CD8-positive, alpha-beta memory T cell (primary cell): ENCODE data around the gene PPP6R3. TPM values are rescaled to one million over a fixed set of nuclear protein-coding genes. Genes with fewer than 3 reads are reported as not detected.

Experiments used
- CTCF ChIA-PET: fragments of 350-600 bp; sonication (Branson Sonifier 250); formaldehyde crosslinking; loops from one replicate; lab custom pipeline; 2021; ENCODE audit warnings: antibody characterized with exemption; lab: Charles Lee
- POLR2A ChIA-PET: fragments of 350-600 bp; sonication (Branson Sonifier 250); formaldehyde crosslinking; loops from one replicate; lab custom pipeline; 2021; ENCODE audit warnings: antibody characterized with exemption; lab: Charles Lee
- DNase-seq, 5 donors: peaks; one replicate each; pipeline versions ENCODE4 v3.0.0 to v3.0.0-alpha.2; 2020 to 2022; ENCODE audit warnings: mixed read lengths in 1 of 5
- H3K27ac ChIP-seq: one replicate; pipeline ENCODE4 v1.7.0; 2013; ENCODE audit warnings: low read depth, mild to moderate bottlenecking, low read length, moderate library complexity
- H3K27me3 ChIP-seq: 2 replicates; pipeline ENCODE4 v1.7.0; 2013; ENCODE audit warnings: low read length, mild to moderate bottlenecking; ENCODE audit not compliant: insufficient read depth, poor library complexity, severe bottlenecking
- H3K36me3 ChIP-seq: 2 replicates; pipeline ENCODE4 v1.7.0; 2013; ENCODE audit warnings: mild to moderate bottlenecking, low read length, moderate library complexity; ENCODE audit not compliant: insufficient read depth
- H3K4me1 ChIP-seq: 2 replicates; pipeline ENCODE4 v1.7.0; 2013; ENCODE audit warnings: mild to moderate bottlenecking, low read length, moderate library complexity; ENCODE audit not compliant: insufficient read depth
- H3K4me3 ChIP-seq: 2 replicates; pipeline ENCODE4 v1.7.0; 2013; ENCODE audit warnings: mild to moderate bottlenecking, low read length
- H3K9me3 ChIP-seq: 2 replicates; pipeline ENCODE4 v1.7.0; 2013; ENCODE audit warnings: mild to moderate bottlenecking, low read length
- H3K27ac Mint-ChIP-seq, 8 donors: one replicate each; pipeline ENCODE4 v1.8.0; 2020 to 2021; ENCODE audit warnings: mixed read lengths in 8 of 8, mild to moderate bottlenecking in 6 of 8, inconsistent platforms in 3 of 8, moderate library complexity in 3 of 8
- H3K27me3 Mint-ChIP-seq, 2 donors: one replicate each; pipeline ENCODE4 v1.8.0; 2020 to 2021; ENCODE audit warnings: mixed read lengths in 2 of 2, mild to moderate bottlenecking in 1 of 2, moderate library complexity in 1 of 2
- H3K36me3 Mint-ChIP-seq, 3 donors: one replicate each; pipeline ENCODE4 v1.8.0; 2020 to 2021; ENCODE audit warnings: mixed read lengths in 3 of 3, inconsistent platforms in 1 of 3, mild to moderate bottlenecking in 1 of 3
- H3K4me1 Mint-ChIP-seq, 3 donors: one replicate each; pipeline ENCODE4 v1.8.0; 2020 to 2021; ENCODE audit warnings: mixed read lengths in 3 of 3, inconsistent platforms in 1 of 3, mild to moderate bottlenecking in 1 of 3
- H3K4me3 Mint-ChIP-seq, 7 donors: one replicate each; pipeline ENCODE4 v1.8.0; 2020 to 2021; ENCODE audit warnings: mixed read lengths in 7 of 7, mild to moderate bottlenecking in 6 of 7, moderate library complexity in 4 of 7, inconsistent platforms in 2 of 7
- H3K9me3 Mint-ChIP-seq, 5 donors: one replicate each; pipeline ENCODE4 v1.8.0; 2020 to 2022; ENCODE audit warnings: mixed read lengths in 5 of 5, mild to moderate bottlenecking in 3 of 5, moderate library complexity in 2 of 5, inconsistent platforms in 1 of 5
- polyA plus RNA-seq: library from polyadenylated mRNA; unstranded; fragments of 300-500 nt; fragmentation: Illumina TruSeq; gene quantifications from one replicate; pipeline ENCODE4 v1.2.3, GENCODE V29; 2021
- total RNA-seq, 2 experiments: library from RNA; stranded (reverse); gene quantifications; one replicate each; pipeline ENCODE4 v1.2.3, GENCODE V29; 2021

Gene PPP6R3
- total and polyA plus RNA-seq, 3 experiments from 2014 or later = 49.3 to 119 (median 118) TPM

- peaks cover 60% of the 10 kb centered on the region for H3K4me1 ChIP-seq
- POLR2A ChIA-PET = no interaction called here
- Mint-ChIP-seq H3K36me3 (peaks cover 0 to 8% (median 0%) of the 10 kb centered on the region in 3 donors), H3K27ac (peak overlapping the region in 3 of 8 donors; percentile 4 to 63 (median 11)), H3K4me3 (peak overlapping the region in 2 of 7 donors; percentile 5 to 17), H3K27me3 (no peaks in the 10 kb centered on the region), H3K4me1 (peaks cover 75 to 92% (median 91%) of the 10 kb centered on the region in 3 donors), H3K9me3 (no peaks in the 10 kb centered on the region)
- no peaks in the 10 kb centered on the region for H3K27me3 ChIP-seq
- no peaks in the 10 kb centered on the region for H3K36me3 ChIP-seq
- no peak overlapping the region for H3K27ac ChIP-seq
- CTCF ChIA-PET = no interaction called here
- DNase-seq = no peak
- no peak overlapping the region for H3K4me3 ChIP-seq
- no peaks in the 10 kb centered on the region for H3K9me3 ChIP-seq
Measured at GRCh38 chr11:68495872-68496271, 35.3 kb downstream of the PPP6R3 start.

- H3K36me3 Mint-ChIP-seq = peaks cover 0 to 6% (median 0%) of the 10 kb centered on the region in 3 donors
- peaks cover 76 to 92% (median 91%) of the 10 kb centered on the region in 3 donors for H3K4me1 Mint-ChIP-seq
- no peaks in the 10 kb centered on the region for H3K27me3 Mint-ChIP-seq
Measured at GRCh38 chr11:68497761-68498160, 37.2 kb downstream of the PPP6R3 start.

DNA sequence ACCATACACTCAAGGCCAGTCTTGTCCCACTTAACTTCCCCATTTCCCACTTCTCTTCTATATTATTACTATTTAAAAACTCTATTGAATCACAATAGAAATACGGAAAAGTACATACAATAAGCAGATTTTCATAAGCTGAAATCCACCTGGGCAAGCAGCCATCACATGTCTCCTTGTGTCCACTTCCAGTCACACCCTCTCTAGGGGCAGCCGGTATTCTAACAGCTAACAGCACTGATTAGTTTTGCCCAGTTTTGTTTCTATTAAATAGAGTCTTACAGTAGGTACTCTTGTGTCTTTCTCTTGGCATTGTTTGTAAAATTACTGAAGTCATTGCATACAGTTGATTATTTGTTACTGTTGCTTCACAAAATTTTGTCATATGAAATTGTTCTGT, 37.8 kb downstream of the PPP6R3 start:
- H3K27ac Mint-ChIP-seq = peak overlapping the region in 5 of 8 donors; percentile 14 to 77 (median 62)
- H3K27me3 ChIP-seq = no peaks in the 10 kb centered on the region
- H3K27ac ChIP-seq = no peak overlapping the region
- peaks cover 0 to 3% (median under 1%) of the 10 kb centered on the region in 3 donors for H3K36me3 Mint-ChIP-seq
- no peak for DNase-seq
- ChIA-PET POLR2A (no interaction called here), CTCF (no interaction called here)
- no peaks in the 10 kb centered on the region for H3K9me3 Mint-ChIP-seq
- H3K4me3 ChIP-seq = no peak overlapping the region
- H3K36me3 ChIP-seq = no peaks in the 10 kb centered on the region
- no peaks in the 10 kb centered on the region for H3K9me3 ChIP-seq
- no peaks in the 10 kb centered on the region for H3K27me3 Mint-ChIP-seq
- peaks cover 59% of the 10 kb centered on the region for H3K4me1 ChIP-seq
- H3K4me3 Mint-ChIP-seq = peak overlapping the region in 3 of 7 donors; percentile 30 to 54 (median 41)
- peaks cover 76 to 92% (median 91%) of the 10 kb centered on the region in 3 donors for H3K4me1 Mint-ChIP-seq

More at GRCh38 chr11:68497761-68498160, 37.2 kb downstream of the PPP6R3 start:
- Histone ChIP-seq H3K27ac (no peak overlapping the region), H3K36me3 (no peaks in the 10 kb centered on the region), H3K4me1 (peaks cover 62% of the 10 kb centered on the region), H3K9me3 (no peaks in the 10 kb centered on the region), H3K4me3 (no peak overlapping the region), H3K27me3 (no peaks in the 10 kb centered on the region)
- DNase-seq = no peak
- H3K27ac Mint-ChIP-seq = no peak overlapping the region
- H3K9me3 Mint-ChIP-seq = no peaks in the 10 kb centered on the region
- ChIA-PET POLR2A (no interaction called here), CTCF (no interaction called here)
- H3K4me3 Mint-ChIP-seq = peak overlapping the region in 4 of 7 donors; percentile 2 to 20 (median 17)

DNA sequence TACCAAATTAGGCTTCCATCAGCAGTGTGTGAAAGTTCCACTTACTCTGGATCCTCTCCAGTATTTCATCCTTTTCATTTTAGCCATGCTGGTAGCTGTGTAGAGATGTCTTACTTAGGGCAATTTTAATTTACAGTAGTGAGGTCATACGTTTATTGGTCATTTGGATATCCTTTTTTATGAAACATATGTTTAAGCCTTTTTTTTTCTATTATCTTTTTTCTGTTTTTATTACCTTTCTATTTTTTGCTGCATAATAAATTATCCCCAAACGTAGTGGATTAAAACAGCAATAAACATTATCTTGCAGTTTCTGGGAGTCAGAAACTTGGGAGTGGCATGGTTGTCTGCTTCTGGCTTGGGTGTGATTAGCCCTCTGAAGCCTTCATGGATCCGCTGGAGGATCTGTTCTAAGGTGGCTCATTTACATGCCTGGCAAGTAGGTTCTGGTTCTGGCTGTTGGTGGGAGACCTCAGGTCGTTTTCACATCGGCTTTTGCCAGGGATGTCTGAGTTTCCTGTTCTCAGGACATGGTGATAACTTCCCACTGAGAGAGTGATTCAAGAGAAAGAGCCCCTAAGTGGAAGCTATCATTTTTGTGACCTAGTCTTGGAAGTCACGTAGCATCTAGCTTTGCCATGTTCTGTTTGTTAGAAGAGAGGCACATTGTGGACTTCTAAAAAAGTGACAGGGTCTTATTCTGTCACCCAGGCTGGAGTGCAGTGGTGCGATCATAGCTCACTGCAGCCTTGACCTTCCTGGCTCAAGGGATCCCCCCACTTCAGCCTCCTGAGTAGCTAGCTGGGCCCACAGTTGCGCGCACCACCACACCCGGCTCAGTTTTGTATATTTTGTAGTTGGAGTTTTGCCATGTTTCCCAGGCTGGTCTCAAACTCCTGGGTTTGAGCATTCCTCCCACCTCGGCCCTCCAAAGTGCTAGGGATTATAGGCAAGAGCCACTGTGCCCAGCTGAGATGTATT, 38.6 kb downstream of the PPP6R3 start:
- peaks cover 85 to 96% (median 95%) of the 10 kb centered on the region in 3 donors for H3K4me1 Mint-ChIP-seq
- H3K9me3 ChIP-seq = no peaks in the 10 kb centered on the region
- H3K4me3 ChIP-seq = no peak overlapping the region
- H3K4me3 Mint-ChIP-seq = peak overlapping the region in 4 of 7 donors; percentile 4 to 41 (median 22)
- no peaks in the 10 kb centered on the region for H3K9me3 Mint-ChIP-seq
- no peak overlapping the region for H3K27ac ChIP-seq
- CTCF ChIA-PET = no interaction called here
- POLR2A ChIA-PET = no interaction called here
- H3K4me1 ChIP-seq = peaks cover 68% of the 10 kb centered on the region
- H3K27me3 Mint-ChIP-seq = no peaks in the 10 kb centered on the region
- H3K27ac Mint-ChIP-seq = peak overlapping the region in 5 of 8 donors; percentile 14 to 62 (median 29)
- DNase-seq = no peak
- H3K36me3 Mint-ChIP-seq = peaks cover 0 to 3% (median 3%) of the 10 kb centered on the region in 3 donors
- H3K27me3 ChIP-seq = no peaks in the 10 kb centered on the region
- no peaks in the 10 kb centered on the region for H3K36me3 ChIP-seq

DNA sequence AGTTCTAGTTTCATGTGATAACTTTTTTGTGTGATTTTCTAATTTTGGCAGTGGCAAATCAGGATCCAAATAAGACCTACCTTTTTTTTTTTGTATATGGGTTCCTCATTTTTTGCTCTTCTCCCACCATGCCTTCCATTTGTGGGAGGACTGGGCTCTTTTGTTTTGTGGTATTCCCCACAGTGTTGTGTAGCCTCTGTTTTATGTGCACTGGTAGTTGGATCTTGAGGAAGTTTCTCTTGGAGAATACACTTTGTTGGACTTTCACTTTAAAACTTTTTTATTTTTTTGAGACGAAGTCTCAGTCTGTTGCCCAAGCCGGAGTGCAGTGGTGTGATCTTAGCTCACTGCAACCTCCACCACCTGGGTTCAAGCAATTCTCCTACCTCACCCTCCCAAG, 39.7 kb downstream of the PPP6R3 start:
- Mint-ChIP-seq H3K4me1 (peaks cover 86 to 97% (median 95%) of the 10 kb centered on the region in 3 donors), H3K27me3 (no peaks in the 10 kb centered on the region), H3K4me3 (peak overlapping the region in 3 of 7 donors; percentile 9 to 28 (median 28)), H3K36me3 (peaks cover 0 to 7% (median 3%) of the 10 kb centered on the region in 3 donors), H3K27ac (peak overlapping the region in 1 of 8 donors; percentile 36), H3K9me3 (no peaks in the 10 kb centered on the region)
- Histone ChIP-seq H3K36me3 (no peaks in the 10 kb centered on the region), H3K27ac (no peak overlapping the region), H3K4me3 (no peak overlapping the region), H3K4me1 (peaks cover 75% of the 10 kb centered on the region), H3K27me3 (no peaks in the 10 kb centered on the region), H3K9me3 (no peaks in the 10 kb centered on the region)
- no peak for DNase-seq
- CTCF ChIA-PET = no interaction called here
- POLR2A ChIA-PET = no interaction called here

- no peaks in the 10 kb centered on the region for H3K36me3 ChIP-seq
- H3K9me3 Mint-ChIP-seq = no peaks in the 10 kb centered on the region
- peaks cover 85% of the 10 kb centered on the region for H3K4me1 ChIP-seq
- ChIA-PET POLR2A (no interaction called here), CTCF (no interaction called here)
- no peak for DNase-seq
- peak overlapping the region in 2 of 8 donors; percentile 16 to 47 for H3K27ac Mint-ChIP-seq
- peak overlapping the region in 2 of 7 donors; percentile 8 for H3K4me3 Mint-ChIP-seq
- H3K4me1 Mint-ChIP-seq = peaks cover 86 to 97% (median 95%) of the 10 kb centered on the region in 3 donors
- H3K9me3 ChIP-seq = no peaks in the 10 kb centered on the region
- H3K27me3 ChIP-seq = no peaks in the 10 kb centered on the region
- H3K27ac ChIP-seq = no peak overlapping the region
- no peak overlapping the region for H3K4me3 ChIP-seq
- peaks cover 0 to 13% (median 4%) of the 10 kb centered on the region in 3 donors for H3K36me3 Mint-ChIP-seq
- H3K27me3 Mint-ChIP-seq = no peaks in the 10 kb centered on the region
Measured at GRCh38 chr11:68501813-68502212, 41.3 kb downstream of the PPP6R3 start.

DNA sequence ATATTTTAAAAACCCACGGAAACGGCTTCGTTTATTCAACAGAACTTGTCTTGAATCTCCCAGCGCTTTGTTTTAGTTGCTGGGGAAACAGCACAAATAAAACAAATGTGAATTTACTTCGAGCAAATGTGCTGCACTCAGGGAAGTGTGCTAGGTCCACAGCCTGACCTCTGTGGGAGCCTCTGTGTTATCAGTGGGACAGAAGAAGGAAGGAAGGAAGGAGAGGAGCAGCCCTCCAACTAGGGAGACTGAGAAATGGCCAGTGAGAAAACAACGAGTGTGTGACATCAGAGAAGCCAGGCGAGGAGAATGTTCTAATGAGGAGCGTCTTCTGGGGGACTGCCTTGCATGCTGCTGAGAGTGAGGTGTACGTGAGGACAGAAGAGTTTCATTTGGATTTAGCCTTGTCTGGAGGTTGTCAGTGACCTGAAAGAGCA, 42.7 kb downstream of the PPP6R3 start:
- H3K36me3 Mint-ChIP-seq = peaks cover 0 to 20% (median 5%) of the 10 kb centered on the region in 3 donors
- peaks cover 86 to 95% (median 94%) of the 10 kb centered on the region in 3 donors for H3K4me1 Mint-ChIP-seq
- no peaks in the 10 kb centered on the region for H3K9me3 Mint-ChIP-seq
- ChIA-PET CTCF (no interaction called here), POLR2A (no interaction called here)
- Histone ChIP-seq H3K4me3 (no peak overlapping the region), H3K36me3 (no peaks in the 10 kb centered on the region), H3K9me3 (no peaks in the 10 kb centered on the region), H3K27me3 (no peaks in the 10 kb centered on the region), H3K27ac (no peak overlapping the region), H3K4me1 (peaks cover 85% of the 10 kb centered on the region)
- peak overlapping the region in 4 of 7 donors; percentile 1 to 58 (median 11) for H3K4me3 Mint-ChIP-seq
- DNase-seq = no peak
- no peaks in the 10 kb centered on the region for H3K27me3 Mint-ChIP-seq
- peak overlapping the region in 6 of 8 donors; percentile 13 to 94 (median 45) for H3K27ac Mint-ChIP-seq

DNA sequence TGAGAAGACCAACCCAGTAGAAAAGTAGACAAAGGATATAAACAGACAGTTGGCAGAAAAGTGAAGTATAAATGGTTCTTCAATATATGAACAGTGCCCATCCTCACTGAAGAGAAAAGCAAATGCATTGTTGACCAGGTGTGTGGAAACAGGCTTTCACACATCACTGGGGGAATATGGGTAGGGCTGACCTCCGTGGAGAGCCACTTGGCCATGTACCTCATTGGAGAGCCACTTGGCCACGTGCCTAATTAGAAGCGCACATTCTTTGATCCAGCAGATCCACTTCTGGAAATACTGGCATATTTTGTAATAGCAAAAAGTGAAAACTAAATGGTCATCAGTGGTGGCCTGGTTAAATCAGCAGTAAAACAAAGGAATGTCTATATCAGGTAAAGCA, 43.2 kb downstream of the PPP6R3 start:
- peaks cover 86 to 95% (median 94%) of the 10 kb centered on the region in 3 donors for H3K4me1 Mint-ChIP-seq
- H3K27ac Mint-ChIP-seq = peak overlapping the region in 5 of 8 donors; percentile 13 to 56 (median 41)
- H3K4me3 Mint-ChIP-seq = peak overlapping the region in 3 of 7 donors; percentile 1 to 58 (median 20)
- H3K36me3 Mint-ChIP-seq = peaks cover 0 to 19% (median 5%) of the 10 kb centered on the region in 3 donors
- ChIA-PET CTCF (interaction anchor here (1.1 kb wide), 1 partner anchor 22 kb away, joined by 3 read pairs; no protein-coding TSS in a partner anchor), POLR2A (no interaction called here)
- no peak for DNase-seq
- H3K27me3 ChIP-seq = no peaks in the 10 kb centered on the region
- no peaks in the 10 kb centered on the region for H3K9me3 Mint-ChIP-seq
- no peaks in the 10 kb centered on the region for H3K9me3 ChIP-seq
- H3K36me3 ChIP-seq = no peaks in the 10 kb centered on the region
- no peak overlapping the region for H3K4me3 ChIP-seq
- H3K27me3 Mint-ChIP-seq = no peaks in the 10 kb centered on the region
- peaks cover 80% of the 10 kb centered on the region for H3K4me1 ChIP-seq
- no peak overlapping the region for H3K27ac ChIP-seq
